LNCAP (cell line): Measurements from ENCODE around the gene FAM228A.

Experiments
- TF ChIP-seq, protein P1 (sequence below): fragments of 450-650 bp; IDR thresholded peaks from 2 replicates; pipeline ENCODE4 v1.5.1; 2017; ENCODE audit warnings: mild to moderate bottlenecking

Gene FAM228A

DNA sequence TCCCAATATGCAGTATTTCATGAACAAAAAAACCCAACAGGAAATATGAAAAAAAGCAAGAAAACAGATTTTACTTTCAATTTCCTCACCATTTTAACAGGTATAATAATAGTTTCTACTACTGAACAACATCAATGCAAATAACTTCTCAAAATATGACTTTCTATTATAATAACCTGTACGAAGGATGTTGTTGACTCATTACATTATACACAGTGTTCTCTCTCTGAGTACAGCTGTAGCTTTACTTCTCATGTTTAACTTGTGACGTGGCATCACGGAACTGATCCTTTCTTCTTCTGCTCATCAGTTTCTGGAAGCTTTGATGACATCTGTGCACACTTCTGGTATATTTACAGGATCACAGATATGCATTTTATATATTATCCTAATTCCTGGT lies 40.0 kb downstream of the FAM228A start:
- TF ChIP-seq, protein P1, sequence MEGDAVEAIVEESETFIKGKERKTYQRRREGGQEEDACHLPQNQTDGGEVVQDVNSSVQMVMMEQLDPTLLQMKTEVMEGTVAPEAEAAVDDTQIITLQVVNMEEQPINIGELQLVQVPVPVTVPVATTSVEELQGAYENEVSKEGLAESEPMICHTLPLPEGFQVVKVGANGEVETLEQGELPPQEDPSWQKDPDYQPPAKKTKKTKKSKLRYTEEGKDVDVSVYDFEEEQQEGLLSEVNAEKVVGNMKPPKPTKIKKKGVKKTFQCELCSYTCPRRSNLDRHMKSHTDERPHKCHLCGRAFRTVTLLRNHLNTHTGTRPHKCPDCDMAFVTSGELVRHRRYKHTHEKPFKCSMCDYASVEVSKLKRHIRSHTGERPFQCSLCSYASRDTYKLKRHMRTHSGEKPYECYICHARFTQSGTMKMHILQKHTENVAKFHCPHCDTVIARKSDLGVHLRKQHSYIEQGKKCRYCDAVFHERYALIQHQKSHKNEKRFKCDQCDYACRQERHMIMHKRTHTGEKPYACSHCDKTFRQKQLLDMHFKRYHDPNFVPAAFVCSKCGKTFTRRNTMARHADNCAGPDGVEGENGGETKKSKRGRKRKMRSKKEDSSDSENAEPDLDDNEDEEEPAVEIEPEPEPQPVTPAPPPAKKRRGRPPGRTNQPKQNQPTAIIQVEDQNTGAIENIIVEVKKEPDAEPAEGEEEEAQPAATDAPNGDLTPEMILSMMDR, result no peak

DNA sequence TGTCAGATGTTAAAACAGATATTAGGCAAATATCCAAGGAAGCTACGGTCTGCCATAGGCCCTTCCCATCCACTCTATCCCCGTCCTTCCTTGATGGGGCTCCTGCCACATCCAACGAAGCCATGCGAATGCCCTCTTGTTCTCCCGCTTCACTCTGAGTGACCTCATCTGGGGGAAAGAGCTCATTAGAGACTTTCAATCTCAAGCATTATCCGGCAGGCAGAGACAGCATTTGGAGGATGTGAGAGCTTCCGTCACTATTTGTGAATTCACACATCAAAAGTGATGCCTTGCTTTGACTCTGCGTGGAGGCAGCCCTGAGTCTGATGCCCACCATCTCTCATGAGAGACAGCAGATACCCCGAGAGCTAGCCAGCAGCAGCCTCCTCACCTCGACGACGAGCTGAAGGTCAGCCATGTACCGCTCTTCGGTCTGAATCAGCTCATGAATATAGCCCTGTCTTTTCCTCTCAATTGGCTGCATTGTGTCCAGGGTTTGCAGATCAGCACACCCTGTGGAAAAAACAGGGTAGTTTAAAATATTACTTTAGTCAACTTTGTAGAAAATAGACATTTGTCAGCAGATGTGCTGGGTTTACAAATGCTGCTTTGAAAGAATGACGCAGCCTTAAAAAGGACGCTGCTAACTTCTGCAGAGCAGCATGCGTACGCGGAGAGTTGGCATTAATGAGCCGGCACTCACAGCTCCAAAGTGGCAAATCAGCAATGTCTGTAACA lies 45.9 kb downstream of the FAM228A start:
- TF ChIP-seq, protein P1, result no peak

DNA sequence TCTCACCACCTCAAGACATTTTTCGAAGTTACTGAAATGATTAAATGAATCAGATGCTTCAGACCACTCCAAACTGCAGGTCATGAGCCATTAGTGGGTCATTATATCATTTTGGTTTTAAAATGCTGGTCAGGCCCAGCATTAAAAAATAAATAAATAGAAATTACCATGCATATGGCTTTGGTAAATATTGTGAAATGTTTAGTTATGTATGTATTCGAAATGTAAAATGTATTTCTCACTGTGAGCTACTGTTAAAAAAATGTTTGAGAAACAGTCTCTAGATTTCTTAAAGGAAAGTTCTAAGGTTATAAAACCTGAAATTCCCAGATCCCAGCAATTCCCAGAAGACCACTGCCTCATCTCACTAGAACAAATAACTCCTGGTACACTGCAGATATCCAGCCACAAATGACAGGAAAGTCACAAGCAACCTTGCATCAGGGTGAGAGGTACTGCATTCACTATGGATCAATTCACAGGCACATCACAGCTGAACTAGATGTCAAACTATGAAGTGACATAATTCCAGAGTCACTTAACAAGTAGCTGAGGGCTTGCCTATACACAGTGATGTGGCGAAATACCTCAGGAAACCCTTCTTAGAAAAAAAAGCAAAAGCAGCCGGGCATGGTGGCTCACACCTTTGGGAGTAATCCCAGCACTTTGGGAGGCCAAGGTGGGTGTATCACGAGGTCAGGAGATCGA lies 46.6 kb downstream of the FAM228A start:
- TF ChIP-seq, protein P1, result no peak

DNA sequence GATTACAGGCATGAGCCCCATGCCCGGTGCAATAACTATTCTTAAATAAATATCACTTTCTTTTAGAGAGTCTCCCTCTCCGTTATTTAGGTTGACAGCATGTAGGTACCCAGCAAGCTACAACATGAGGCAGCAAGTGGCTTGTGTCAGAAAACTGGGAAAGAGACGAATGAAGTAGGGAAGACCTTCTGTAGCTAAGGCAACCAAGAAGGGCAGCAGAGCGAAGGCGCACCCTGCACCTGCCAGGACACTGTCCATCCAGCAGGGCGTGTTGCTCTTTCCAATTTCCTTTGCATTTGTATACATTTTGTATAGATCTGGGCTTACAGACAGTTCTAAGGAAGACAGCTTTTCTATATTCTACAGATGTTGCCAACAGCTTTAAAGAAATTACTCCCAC lies 48.1 kb downstream of the FAM228A start:
- TF ChIP-seq, protein P1, result no peak

DNA sequence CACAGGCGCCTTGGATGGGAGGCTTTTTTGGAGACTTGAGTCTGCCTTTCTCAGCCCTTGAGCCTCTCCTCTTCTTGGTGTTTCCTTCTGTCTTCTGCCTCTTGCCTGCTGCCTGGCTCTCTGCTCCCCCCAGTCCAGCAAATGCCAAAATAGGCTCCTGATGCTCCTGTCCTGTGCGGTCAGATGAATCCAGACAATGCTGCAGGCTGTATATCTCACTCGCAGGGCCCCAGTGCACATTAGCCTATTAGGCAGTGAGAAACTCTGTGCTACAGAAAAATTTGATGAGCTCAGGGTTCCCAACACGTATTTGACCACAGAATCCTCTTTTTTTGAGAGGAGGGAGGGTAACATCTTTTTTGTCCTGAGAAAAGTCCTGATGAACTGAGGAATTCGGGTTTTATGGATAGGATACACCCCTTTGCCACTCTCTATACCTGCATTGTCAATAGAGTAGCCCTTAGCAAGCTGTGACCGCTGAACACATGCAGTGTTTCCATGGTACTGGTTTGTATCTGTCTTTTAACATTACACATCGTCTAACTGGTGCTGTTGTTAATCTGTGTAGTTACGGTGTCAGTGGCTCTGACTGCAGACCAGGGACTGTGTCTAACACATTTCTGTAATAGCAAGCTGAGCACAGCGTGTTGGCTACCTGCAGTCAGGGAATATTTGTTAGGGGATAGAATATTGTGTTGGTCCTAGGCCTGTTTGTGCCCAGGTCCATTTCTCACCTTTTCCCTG lies 50.8 kb downstream of the FAM228A start:
- TF ChIP-seq, protein P1, result no peak

DNA sequence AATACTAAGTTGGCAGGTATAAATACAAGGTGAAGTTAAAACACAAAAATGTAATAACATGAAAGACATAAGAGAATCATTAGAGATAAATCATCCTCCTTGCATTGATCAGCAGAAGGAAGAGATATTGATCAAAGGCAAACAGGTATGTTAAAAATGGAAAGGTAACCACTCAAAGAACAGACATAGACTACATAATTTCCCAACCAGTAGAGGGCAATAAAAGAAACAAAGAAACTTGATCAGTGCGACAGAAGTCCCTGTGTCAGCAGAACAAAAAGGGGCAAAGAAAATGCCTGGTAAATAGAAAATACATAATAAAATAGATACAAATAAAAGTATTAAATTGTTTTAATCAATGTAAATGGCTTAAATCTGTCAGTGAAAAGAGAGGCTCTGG lies 53.6 kb downstream of the FAM228A start:
- TF ChIP-seq, protein P1, result peak; percentile 53

DNA sequence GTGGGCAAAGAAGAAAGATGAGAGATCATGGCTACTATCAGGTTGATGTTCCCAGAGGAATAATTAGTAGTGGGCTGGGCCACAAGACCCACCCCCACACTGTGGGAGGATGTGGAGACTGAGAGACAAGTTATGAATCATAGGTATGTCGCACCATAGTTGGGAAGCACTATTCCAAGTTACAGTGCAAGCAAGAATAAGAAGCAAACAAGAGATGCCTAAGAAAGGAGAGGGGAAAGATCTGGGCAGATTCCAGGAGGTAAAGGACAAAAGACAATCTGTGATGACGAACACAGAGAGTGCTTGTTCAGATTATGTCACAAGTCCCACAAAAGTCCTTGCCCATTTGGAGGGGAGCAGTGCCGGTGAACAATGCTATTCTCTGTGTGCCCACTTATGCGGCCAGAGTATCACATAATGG lies 56.6 kb downstream of the FAM228A start:
- TF ChIP-seq, protein P1, result no peak
